HAP-1 (cell line): Measurements from ENCODE around the gene SLC7A1.

Experiments used
- DNase-seq, 2 experiments: peaks; one replicate each; pipeline ENCODE4 v3.0.0-alpha.2; 2016 to 2020; ENCODE audit warnings: low spot score in 2 of 2
- H3K27me3 ChIP-seq: fragments of 250-450 bp; sonication (Bioruptor Pico); 2 replicates; pipeline ENCODE4 v1.5.1; 2020; ENCODE audit warnings: low read depth, mild to moderate bottlenecking, moderate library complexity
- H3K36me3 ChIP-seq: fragments of 250-450 bp; sonication (Bioruptor Pico); replicated peaks from 2 replicates; pipeline ENCODE4 v1.5.1; 2020; ENCODE audit warnings: mild to moderate bottlenecking
- H3K4me1 ChIP-seq: fragments of 250-450 bp; sonication (Bioruptor Pico); 2 replicates; pipeline ENCODE4 v1.5.1; 2020; ENCODE audit warnings: mild to moderate bottlenecking
- H3K4me3 ChIP-seq: fragments of 250-450 bp; sonication (Bioruptor Pico); 2 replicates; pipeline ENCODE4 v1.5.1; 2020; ENCODE audit warnings: mild to moderate bottlenecking, moderate library complexity
- H3K9me3 ChIP-seq: fragments of 250-450 bp; sonication (Bioruptor Pico); 2 replicates; pipeline ENCODE4 v1.5.1; 2020; ENCODE audit warnings: mild to moderate bottlenecking, moderate library complexity
- in situ Hi-C: fragments of 300-500 bp; cut with MboI; formaldehyde crosslinking; loops from 3 replicates; pipeline ENCODE4 v1.14.3; 2020; ENCODE audit warnings: low sequenced_read_pairs, inconsistent platforms, mixed read lengths

SLC7A1 gene

GRCh38 chr13:29487466-29488454, 107.7 kb downstream of the SLC7A1 start:
- H3K4me3 ChIP-seq: no peak overlapping the region
- no peaks in the 10 kb centered on the region for H3K27me3 ChIP-seq
- in situ Hi-C loops: no loop called here
- no peak for DNase-seq
- no peaks in the 10 kb centered on the region for H3K36me3 ChIP-seq
- H3K9me3 ChIP-seq: no peaks in the 10 kb centered on the region
- no peaks in the 10 kb centered on the region for H3K4me1 ChIP-seq

GRCh38 chr13:29486551-29486950, 108.9 kb downstream of the SLC7A1 start:
- Histone ChIP-seq H3K4me3 (no peak overlapping the region), H3K4me1 (no peaks in the 10 kb centered on the region), H3K36me3 (no peaks in the 10 kb centered on the region), H3K27me3 (no peaks in the 10 kb centered on the region), H3K9me3 (no peaks in the 10 kb centered on the region)
- DNase-seq: no peak
- in situ Hi-C loops: no loop called here

- in situ Hi-C loops: no loop called here
- H3K27me3 ChIP-seq: no peaks in the 10 kb centered on the region
- DNase-seq: no peak
- no peaks in the 10 kb centered on the region for H3K4me1 ChIP-seq
- no peaks in the 10 kb centered on the region for H3K36me3 ChIP-seq
- no peak overlapping the region for H3K4me3 ChIP-seq
- H3K9me3 ChIP-seq: no peaks in the 10 kb centered on the region
These were observed 110.7 kb downstream of the SLC7A1 start for GRCh38 chr13:29484796-29485195.

GRCh38 chr13:29484236-29484635, 111.3 kb downstream of the SLC7A1 start:
- Histone ChIP-seq H3K4me3 (no peak overlapping the region), H3K4me1 (no peaks in the 10 kb centered on the region), H3K36me3 (no peaks in the 10 kb centered on the region), H3K9me3 (no peaks in the 10 kb centered on the region), H3K27me3 (no peaks in the 10 kb centered on the region)
- DNase-seq: no peak
- in situ Hi-C loops: no loop called here

GRCh38 chr13:29483623-29484022, 111.9 kb downstream of the SLC7A1 start:
- Histone ChIP-seq H3K36me3 (no peaks in the 10 kb centered on the region), H3K9me3 (no peaks in the 10 kb centered on the region), H3K4me1 (no peaks in the 10 kb centered on the region), H3K27me3 (no peaks in the 10 kb centered on the region), H3K4me3 (no peak overlapping the region)
- in situ Hi-C loops: no loop called here
- no peak for DNase-seq

- no peak for DNase-seq
- in situ Hi-C loops: no loop called here
- no peaks in the 10 kb centered on the region for H3K9me3 ChIP-seq
- no peak overlapping the region for H3K4me3 ChIP-seq
- 0 out of 2 replicates have a peak, but pooled peaks cover 2% of the 10 kb centered on the region for H3K27me3 ChIP-seq
- no peaks in the 10 kb centered on the region for H3K4me1 ChIP-seq
- H3K36me3 ChIP-seq: no peaks in the 10 kb centered on the region
These were observed 112.3 kb downstream of the SLC7A1 start for GRCh38 chr13:29483211-29483610.

GRCh38 chr13:29482504-29482903, 113.0 kb downstream of the SLC7A1 start:
- in situ Hi-C loops: no loop called here
- DNase-seq: no peak
- Histone ChIP-seq H3K27me3 (0 out of 2 replicates have a peak, but pooled peaks cover 3% of the 10 kb centered on the region), H3K9me3 (no peaks in the 10 kb centered on the region), H3K36me3 (no peaks in the 10 kb centered on the region), H3K4me1 (no peaks in the 10 kb centered on the region), H3K4me3 (no peak overlapping the region)

- Histone ChIP-seq H3K4me3 (no peak overlapping the region), H3K4me1 (no peaks in the 10 kb centered on the region), H3K36me3 (no peaks in the 10 kb centered on the region), H3K27me3 (0 out of 2 replicates have a peak, but pooled peaks cover 3% of the 10 kb centered on the region), H3K9me3 (no peaks in the 10 kb centered on the region)
- in situ Hi-C loops: no loop called here
- no peak for DNase-seq
These were observed 113.9 kb downstream of the SLC7A1 start for GRCh38 chr13:29481603-29482002.

GRCh38 chr13:29480893-29481525, 114.5 kb downstream of the SLC7A1 start:
- DNase-seq: no peak

GRCh38 chr13:29479716-29480492, 115.6 kb downstream of the SLC7A1 start:
- Histone ChIP-seq H3K9me3 (no peaks in the 10 kb centered on the region), H3K36me3 (no peaks in the 10 kb centered on the region), H3K4me3 (no peak overlapping the region), H3K4me1 (no peaks in the 10 kb centered on the region), H3K27me3 (peaks cover 5% of the 10 kb centered on the region; the same call in 1 of the 2 replicates)
- in situ Hi-C loops: no loop called here
- DNase-seq: no peak

More at GRCh38 chr13:29480893-29481525, 114.5 kb downstream of the SLC7A1 start:
- in situ Hi-C loops: no loop called here
- H3K4me3 ChIP-seq: no peak overlapping the region
- H3K4me1 ChIP-seq: no peaks in the 10 kb centered on the region
- H3K36me3 ChIP-seq: no peaks in the 10 kb centered on the region
- H3K27me3 ChIP-seq: peaks cover 5% of the 10 kb centered on the region; the same call in 1 of the 2 replicates
- no peaks in the 10 kb centered on the region for H3K9me3 ChIP-seq

- H3K4me1 ChIP-seq: no peaks in the 10 kb centered on the region
- H3K4me3 ChIP-seq: no peak overlapping the region
These were observed 119.4 kb downstream of the SLC7A1 start for GRCh38 chr13:29476046-29476445.

GRCh38 chr13:29474991-29475390, 120.5 kb downstream of the SLC7A1 start:
- Histone ChIP-seq H3K4me3 (no peak overlapping the region), H3K27me3 (peaks cover 5% of the 10 kb centered on the region; the same call in 1 of the 2 replicates), H3K4me1 (no peaks in the 10 kb centered on the region), H3K9me3 (no peaks in the 10 kb centered on the region), H3K36me3 (no peaks in the 10 kb centered on the region)
- in situ Hi-C loops: no loop called here
- DNase-seq: no peak

More at GRCh38 chr13:29476046-29476445, 119.4 kb downstream of the SLC7A1 start:
- in situ Hi-C loops: no loop called here
- Histone ChIP-seq H3K9me3 (no peaks in the 10 kb centered on the region), H3K36me3 (no peaks in the 10 kb centered on the region), H3K27me3 (peaks cover 5% of the 10 kb centered on the region; the same call in 1 of the 2 replicates)
- no peak for DNase-seq

GRCh38 chr13:29473166-29473565, 122.3 kb downstream of the SLC7A1 start:
- no peak for DNase-seq
- peaks cover 3% of the 10 kb centered on the region; the same call in 1 of the 2 replicates for H3K27me3 ChIP-seq
- no peaks in the 10 kb centered on the region for H3K9me3 ChIP-seq
- H3K4me1 ChIP-seq: no peaks in the 10 kb centered on the region
- in situ Hi-C loops: no loop called here
- H3K36me3 ChIP-seq: no peaks in the 10 kb centered on the region
- H3K4me3 ChIP-seq: no peak overlapping the region
